MM.1S (cell line): Measurements from ENCODE around the gene TUBA1A.
"Not testable (repeated sequence)": the region's sequence is repeated elsewhere in the genome, so short reads cannot be mapped to it uniquely, and the experiment has no call there.

Experiments used
- DNase-seq: peaks from one replicate; pipeline ENCODE4 v3.0.0-alpha.2; 2015
- H2AFZ ChIP-seq: fragments of 300-600 bp; sonication (generic); 2 replicates; pipeline ENCODE4 v1.6.0; 2016; ENCODE audit warnings: antibody characterized with exemption, low read length
- H3F3A ChIP-seq: fragments of 300-600 bp; sonication (generic); 2 replicates; pipeline ENCODE4 v1.6.1; 2016; ENCODE audit warnings: mild to moderate bottlenecking, antibody characterized with exemption, low read length, moderate library complexity, mixed read lengths; ENCODE audit not compliant: insufficient read depth
- H3K27ac ChIP-seq: fragments of 300-600 bp; sonication (generic); 2 replicates; pipeline ENCODE4 v1.5.1; 2016; ENCODE audit warnings: mild to moderate bottlenecking, low read length
- H3K27me3 ChIP-seq: fragments of 300-600 bp; sonication (generic); replicated peaks from 2 replicates; pipeline ENCODE4 v1.6.0; 2016; ENCODE audit warnings: low read length; ENCODE audit not compliant: insufficient read depth
- H3K36me3 ChIP-seq: fragments of 300-600 bp; sonication (generic); replicated peaks from 2 replicates; pipeline ENCODE4 v1.6.1; 2016; ENCODE audit warnings: mild to moderate bottlenecking, low read length, mixed read lengths; ENCODE audit not compliant: insufficient read depth
- H3K4me1 ChIP-seq: fragments of 300-600 bp; sonication (generic); 2 replicates; pipeline ENCODE4 v1.6.1; 2016; ENCODE audit warnings: low read length, mixed read lengths
- H3K4me2 ChIP-seq: fragments of 300-600 bp; sonication (generic); 2 replicates; pipeline ENCODE4 v1.6.0; 2016; ENCODE audit warnings: low read depth, low read length
- H3K4me3 ChIP-seq: fragments of 300-600 bp; sonication (generic); 2 replicates; pipeline ENCODE4 v1.5.1; 2016; ENCODE audit warnings: low read length, mixed read lengths
- H3K79me2 ChIP-seq: fragments of 300-600 bp; sonication (generic); 2 replicates; pipeline ENCODE4 v1.6.1; 2016; ENCODE audit warnings: mixed run types, low read length, mixed read lengths
- H3K9ac ChIP-seq: fragments of 300-600 bp; sonication (generic); 2 replicates; pipeline ENCODE4 v1.6.1; 2016; ENCODE audit warnings: low read length, mixed read lengths
- H3K9me2 ChIP-seq: fragments of 300-600 bp; sonication (generic); replicated peaks from 2 replicates; pipeline ENCODE4 v1.6.1; 2016; ENCODE audit warnings: mild to moderate bottlenecking, low read length, mixed read lengths; ENCODE audit not compliant: insufficient read depth
- H3K9me3 ChIP-seq: fragments of 300-600 bp; sonication (generic); replicated peaks from 2 replicates; pipeline ENCODE4 v1.6.1; 2016; ENCODE audit warnings: mild to moderate bottlenecking, low read length, mixed read lengths; ENCODE audit not compliant: insufficient read depth
- H4K20me1 ChIP-seq: fragments of 300-600 bp; sonication (generic); 2 replicates; pipeline ENCODE4 v1.6.1; 2016; ENCODE audit warnings: mild to moderate bottlenecking, low read length, moderate library complexity, mixed read lengths; ENCODE audit not compliant: insufficient read depth
- EZH2 ChIP-seq: fragments of 300-600 bp; sonication (generic); optimal IDR thresholded peaks from 2 replicates; pipeline ENCODE3; 2017; ENCODE audit warnings: low read depth, mild to moderate bottlenecking, antibody characterized with exemption, low read length, mixed read lengths
- EZH2phosphoT487 ChIP-seq: fragments of 300-600 bp; sonication (generic); IDR thresholded peaks from 2 replicates; pipeline ENCODE4 v1.6.1; 2018; ENCODE audit warnings: antibody characterized with exemption, low read length
- TF ChIP-seq, protein P1 (sequence below): fragments of 300-600 bp; sonication (generic); IDR thresholded peaks from 2 replicates; pipeline ENCODE4 v1.5.1; 2016; ENCODE audit warnings: antibody characterized with exemption, low read length, mixed read lengths

Gene TUBA1A

DNA sequence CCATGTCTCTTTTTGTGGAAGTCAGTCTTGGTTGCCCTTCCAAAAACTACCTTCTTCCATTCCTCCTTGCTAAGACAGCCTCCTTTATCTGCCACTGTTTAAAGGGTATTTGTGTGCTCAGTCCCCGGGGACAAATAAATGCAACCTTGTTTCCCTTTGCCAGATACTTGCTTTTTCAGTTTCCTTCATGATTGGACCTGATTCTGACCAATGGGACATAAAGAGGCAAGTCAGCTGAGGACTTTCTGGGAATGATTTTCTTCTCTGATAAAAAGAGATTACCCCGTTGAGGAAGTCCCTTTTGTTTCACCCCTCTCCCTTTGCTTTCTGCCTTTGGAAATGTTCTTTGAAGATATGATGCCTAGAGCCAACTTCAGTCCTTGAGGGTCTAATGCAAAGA, 50.3 kb downstream of the TUBA1A start:
- H3K4me3 ChIP-seq = no peak overlapping the region
- peaks cover under 1% of the 10 kb centered on the region; the same call in 1 of the 2 replicates for H3F3A ChIP-seq
- no peak for DNase-seq
- H3K4me1 ChIP-seq = peaks cover 3% of the 10 kb centered on the region; the same call in 1 of the 2 replicates
- H3K27me3 ChIP-seq = no peaks in the 10 kb centered on the region
- no peak overlapping the region for H3K27ac ChIP-seq
- H2AFZ ChIP-seq = no peak overlapping the region
- no peaks in the 10 kb centered on the region for H3K9me2 ChIP-seq
- no peaks in the 10 kb centered on the region for H3K36me3 ChIP-seq
- no peaks in the 10 kb centered on the region for H4K20me1 ChIP-seq
- H3K9ac ChIP-seq = no peak overlapping the region
- H3K9me3 ChIP-seq = no peaks in the 10 kb centered on the region
- no peak overlapping the region for H3K4me2 ChIP-seq
- TF ChIP-seq EZH2phosphoT487 (no peak), EZH2 (no peak)
- TF ChIP-seq, protein P1, sequence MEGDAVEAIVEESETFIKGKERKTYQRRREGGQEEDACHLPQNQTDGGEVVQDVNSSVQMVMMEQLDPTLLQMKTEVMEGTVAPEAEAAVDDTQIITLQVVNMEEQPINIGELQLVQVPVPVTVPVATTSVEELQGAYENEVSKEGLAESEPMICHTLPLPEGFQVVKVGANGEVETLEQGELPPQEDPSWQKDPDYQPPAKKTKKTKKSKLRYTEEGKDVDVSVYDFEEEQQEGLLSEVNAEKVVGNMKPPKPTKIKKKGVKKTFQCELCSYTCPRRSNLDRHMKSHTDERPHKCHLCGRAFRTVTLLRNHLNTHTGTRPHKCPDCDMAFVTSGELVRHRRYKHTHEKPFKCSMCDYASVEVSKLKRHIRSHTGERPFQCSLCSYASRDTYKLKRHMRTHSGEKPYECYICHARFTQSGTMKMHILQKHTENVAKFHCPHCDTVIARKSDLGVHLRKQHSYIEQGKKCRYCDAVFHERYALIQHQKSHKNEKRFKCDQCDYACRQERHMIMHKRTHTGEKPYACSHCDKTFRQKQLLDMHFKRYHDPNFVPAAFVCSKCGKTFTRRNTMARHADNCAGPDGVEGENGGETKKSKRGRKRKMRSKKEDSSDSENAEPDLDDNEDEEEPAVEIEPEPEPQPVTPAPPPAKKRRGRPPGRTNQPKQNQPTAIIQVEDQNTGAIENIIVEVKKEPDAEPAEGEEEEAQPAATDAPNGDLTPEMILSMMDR = no peak
- H3K79me2 ChIP-seq = peaks cover 5% of the 10 kb centered on the region

DNA sequence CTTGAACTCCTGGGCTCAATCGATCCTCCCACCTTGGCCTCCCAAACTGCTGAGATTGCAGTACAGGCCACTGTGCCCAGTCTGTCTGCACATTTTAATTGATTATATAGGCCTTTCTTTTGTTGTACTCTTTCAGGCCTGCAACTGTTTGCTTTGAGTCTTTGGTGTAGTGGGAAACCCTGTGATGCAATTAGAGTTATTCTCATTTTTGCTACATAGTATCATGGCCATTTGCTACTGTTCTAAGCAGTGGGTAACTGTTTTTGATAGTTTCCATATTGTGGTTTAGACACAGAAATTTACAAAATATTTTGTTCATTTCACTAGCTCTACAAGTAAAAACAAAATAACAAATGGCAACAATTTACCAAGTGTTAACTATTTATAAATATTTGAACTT, 51.4 kb downstream of the TUBA1A start:
- no peaks in the 10 kb centered on the region for H3K27me3 ChIP-seq
- no peaks in the 10 kb centered on the region for H3K9me3 ChIP-seq
- no peaks in the 10 kb centered on the region for H3K36me3 ChIP-seq
- H4K20me1 ChIP-seq = no peaks in the 10 kb centered on the region
- H2AFZ ChIP-seq = no peak overlapping the region
- peaks cover 5% of the 10 kb centered on the region; the same call in 1 of the 2 replicates for H3K4me1 ChIP-seq
- H3K4me2 ChIP-seq = no peak overlapping the region
- DNase-seq = no peak
- H3K27ac ChIP-seq = no peak overlapping the region
- no peak overlapping the region for H3K9ac ChIP-seq
- peaks cover 4% of the 10 kb centered on the region for H3F3A ChIP-seq
- no peak overlapping the region for H3K4me3 ChIP-seq
- H3K79me2 ChIP-seq = peaks cover 16% of the 10 kb centered on the region
- no peak for TF ChIP-seq EZH2phosphoT487
- TF ChIP-seq EZH2 = no peak
- TF ChIP-seq, protein P1 = no peak
- no peaks in the 10 kb centered on the region for H3K9me2 ChIP-seq

DNA sequence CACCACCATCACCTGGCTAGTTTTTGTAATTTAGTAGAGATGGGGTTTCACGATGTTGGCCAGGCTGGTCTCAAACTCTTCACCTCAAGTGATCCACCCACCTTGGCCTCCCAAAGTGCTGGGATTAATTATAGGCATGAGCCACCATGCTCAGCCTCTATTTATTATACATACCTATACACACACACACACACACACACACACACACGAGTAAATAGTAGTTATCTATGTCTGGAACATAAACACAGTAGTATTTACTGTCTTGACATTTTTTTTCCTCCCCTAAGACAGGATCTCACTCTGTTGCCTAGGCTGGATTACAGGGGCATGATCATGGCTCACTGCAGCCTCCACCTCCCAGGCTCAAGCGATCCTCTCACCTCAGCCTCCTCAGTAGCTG, 51.9 kb downstream of the TUBA1A start:
- not testable (repeated sequence) for H3K4me1 ChIP-seq, H3K9ac ChIP-seq, H3F3A ChIP-seq, H3K27me3 ChIP-seq, H2AFZ ChIP-seq, H4K20me1 ChIP-seq, H3K36me3 ChIP-seq, DNase-seq, H3K4me2 ChIP-seq, H3K27ac ChIP-seq, H3K9me2 ChIP-seq, H3K4me3 ChIP-seq, H3K9me3 ChIP-seq
- peaks cover 21% of the 10 kb centered on the region for H3K79me2 ChIP-seq
